ENCODE measurements around the gene AFAP1L1. TPM values are rescaled to one million over a fixed set of nuclear protein-coding genes. Genes with fewer than 3 reads are reported as not detected.

Gene AFAP1L1
- total and polyA plus RNA-seq, 10 of the 15 experiments (the other 5 are each of a cell fraction or from before 2014, with no cell fraction given), result 0.11 TPM; not detected in 9

GRCh38 chr5:149315753-149316152, 44.1 kb downstream of the AFAP1L1 start:
- Histone ChIP-seq H2AFZ (ENCODE audit: control insufficient read depth, low read depth, low read length) (no peak overlapping the region), H4K20me1 (ENCODE audit: control insufficient read depth, insufficient read depth) (no peaks in the 10 kb centered on the region), H3K9ac (ENCODE audit: control insufficient read depth, insufficient read depth, low read length) (no peak overlapping the region), H3K79me2 (ENCODE audit: control insufficient read depth, insufficient read depth, low read length) (no peaks in the 10 kb centered on the region), H3K9me3 (replicated peaks; ENCODE audit: control insufficient read depth, insufficient read depth, low read length) (no peaks in the 10 kb centered on the region), H3K27ac (ENCODE audit: control insufficient read depth, insufficient read depth) (no peak overlapping the region), H3K4me2 (ENCODE audit: control insufficient read depth, insufficient read depth) (no peak overlapping the region), H3K4me3 (no peak overlapping the region), H3K4me1 (ENCODE audit: control insufficient read depth, insufficient read depth, low read length) (no peaks in the 10 kb centered on the region), H3K27me3 (replicated peaks in 1 of 2; ENCODE audit: control insufficient read depth in 2 of 2, insufficient read depth in 2 of 2, low read length in 1 of 2) (no peaks in the 10 kb centered on the region; a peak in 1 of 4 replicates), H3K36me3 (ENCODE audit: control insufficient read depth in 2 of 2, insufficient read depth in 2 of 2, low read length in 1 of 2) (no peaks in the 10 kb centered on the region)
- intact Hi-C loops (cut with micrococcal nuclease; ENCODE audit: unreplicated experiment), result no loop called here
- ChIA-PET SMC1A (ENCODE audit: uncharacterized antibody, unreplicated experiment) (interaction anchor here (1.6 kb wide), 1 partner anchor 52 kb away, joined by 7 read pairs; no protein-coding TSS in a partner anchor), POLR2A (no interaction called here), RAD21 (ENCODE audit: unreplicated experiment) (interaction anchor here (1.6 to 2.0 kb wide), 2 partner anchors 52 to 56 kb away, joined by 5 to 8 read pairs; no protein-coding TSS in a partner anchor), CTCF (interaction anchor here (0.8 to 8.0 kb wide), 9 partner anchors 41 to 257 kb away, joined by 3 to 118 read pairs (median 4); no protein-coding TSS in a partner anchor)
- ATAC-seq (no peak), DNase-seq (ENCODE audit: low read depth, low spot score) (no peak), FAIRE-seq (no peak)
- TF ChIP-seq EGR1 (IDR thresholded peaks at IDR 0.05; ENCODE audit: borderline replicate concordance in 1 of 2, low read depth in 2 of 2, low read length in 2 of 2), result no peak
- no peak for TF ChIP-seq CEBPB (IDR thresholded peaks at IDR 0.05; ENCODE audit: borderline replicate concordance in 1 of 2, low read depth in 2 of 2, low read length in 2 of 2)
- no peak for TF ChIP-seq IRF4 (IDR thresholded peaks at IDR 0.05; ENCODE audit: low read depth, low read length)
- no peak for TF ChIP-seq YY1 (IDR thresholded peaks at IDR 0.05; ENCODE audit: low read depth, low read length)
- TF ChIP-seq ZNF217 (IDR thresholded peaks at IDR 0.05), result no peak
- no peak for TF ChIP-seq BMI1 (IDR thresholded peaks at IDR 0.05; ENCODE audit: borderline replicate concordance)
- no peak for TF ChIP-seq SRF (IDR thresholded peaks at IDR 0.05; ENCODE audit: low read depth in 2 of 2, low read length in 2 of 2)
- no peak for TF ChIP-seq ZSCAN29 (IDR thresholded peaks at IDR 0.05)
- TF ChIP-seq, protein P1, sequence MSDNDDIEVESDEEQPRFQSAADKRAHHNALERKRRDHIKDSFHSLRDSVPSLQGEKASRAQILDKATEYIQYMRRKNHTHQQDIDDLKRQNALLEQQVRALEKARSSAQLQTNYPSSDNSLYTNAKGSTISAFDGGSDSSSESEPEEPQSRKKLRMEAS (IDR thresholded peaks at IDR 0.05; ENCODE audit: low read depth, low read length), result no peak
- TF ChIP-seq CBFB (IDR thresholded peaks at IDR 0.05; ENCODE audit: low read depth), result no peak
- no peak for TF ChIP-seq MEF2B (IDR thresholded peaks at IDR 0.05; ENCODE audit: partially characterized antibody, poor library complexity, severe bottlenecking)
- TF ChIP-seq TAF1 (IDR thresholded peaks at IDR 0.05; ENCODE audit: borderline replicate concordance, low read depth, low read length), result no peak
- TF ChIP-seq WRNIP1 (IDR thresholded peaks at IDR 0.05; ENCODE audit: borderline replicate concordance, low read depth, low read length), result no peak
- TF ChIP-seq SUPT20H (IDR thresholded peaks at IDR 0.05; ENCODE audit: borderline replicate concordance, control insufficient read depth, low read depth, low read length), result no peak
- TF ChIP-seq, protein P2, sequence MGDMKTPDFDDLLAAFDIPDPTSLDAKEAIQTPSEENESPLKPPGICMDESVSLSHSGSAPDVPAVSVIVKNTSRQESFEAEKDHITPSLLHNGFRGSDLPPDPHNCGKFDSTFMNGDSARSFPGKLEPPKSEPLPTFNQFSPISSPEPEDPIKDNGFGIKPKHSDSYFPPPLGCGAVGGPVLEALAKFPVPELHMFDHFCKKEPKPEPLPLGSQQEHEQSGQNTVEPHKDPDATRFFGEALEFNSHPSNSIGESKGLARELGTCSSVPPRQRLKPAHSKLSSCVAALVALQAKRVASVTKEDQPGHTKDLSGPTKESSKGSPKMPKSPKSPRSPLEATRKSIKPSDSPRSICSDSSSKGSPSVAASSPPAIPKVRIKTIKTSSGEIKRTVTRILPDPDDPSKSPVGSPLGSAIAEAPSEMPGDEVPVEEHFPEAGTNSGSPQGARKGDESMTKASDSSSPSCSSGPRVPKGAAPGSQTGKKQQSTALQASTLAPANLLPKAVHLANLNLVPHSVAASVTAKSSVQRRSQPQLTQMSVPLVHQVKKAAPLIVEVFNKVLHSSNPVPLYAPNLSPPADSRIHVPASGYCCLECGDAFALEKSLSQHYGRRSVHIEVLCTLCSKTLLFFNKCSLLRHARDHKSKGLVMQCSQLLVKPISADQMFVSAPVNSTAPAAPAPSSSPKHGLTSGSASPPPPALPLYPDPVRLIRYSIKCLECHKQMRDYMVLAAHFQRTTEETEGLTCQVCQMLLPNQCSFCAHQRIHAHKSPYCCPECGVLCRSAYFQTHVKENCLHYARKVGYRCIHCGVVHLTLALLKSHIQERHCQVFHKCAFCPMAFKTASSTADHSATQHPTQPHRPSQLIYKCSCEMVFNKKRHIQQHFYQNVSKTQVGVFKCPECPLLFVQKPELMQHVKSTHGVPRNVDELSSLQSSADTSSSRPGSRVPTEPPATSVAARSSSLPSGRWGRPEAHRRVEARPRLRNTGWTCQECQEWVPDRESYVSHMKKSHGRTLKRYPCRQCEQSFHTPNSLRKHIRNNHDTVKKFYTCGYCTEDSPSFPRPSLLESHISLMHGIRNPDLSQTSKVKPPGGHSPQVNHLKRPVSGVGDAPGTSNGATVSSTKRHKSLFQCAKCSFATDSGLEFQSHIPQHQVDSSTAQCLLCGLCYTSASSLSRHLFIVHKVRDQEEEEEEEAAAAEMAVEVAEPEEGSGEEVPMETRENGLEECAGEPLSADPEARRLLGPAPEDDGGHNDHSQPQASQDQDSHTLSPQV (IDR thresholded peaks at IDR 0.05), result no peak
- TF ChIP-seq, protein P3, sequence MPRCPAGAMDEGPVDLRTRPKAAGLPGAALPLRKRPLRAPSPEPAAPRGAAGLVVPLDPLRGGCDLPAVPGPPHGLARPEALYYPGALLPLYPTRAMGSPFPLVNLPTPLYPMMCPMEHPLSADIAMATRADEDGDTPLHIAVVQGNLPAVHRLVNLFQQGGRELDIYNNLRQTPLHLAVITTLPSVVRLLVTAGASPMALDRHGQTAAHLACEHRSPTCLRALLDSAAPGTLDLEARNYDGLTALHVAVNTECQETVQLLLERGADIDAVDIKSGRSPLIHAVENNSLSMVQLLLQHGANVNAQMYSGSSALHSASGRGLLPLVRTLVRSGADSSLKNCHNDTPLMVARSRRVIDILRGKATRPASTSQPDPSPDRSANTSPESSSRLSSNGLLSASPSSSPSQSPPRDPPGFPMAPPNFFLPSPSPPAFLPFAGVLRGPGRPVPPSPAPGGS (IDR thresholded peaks at IDR 0.05; ENCODE audit: borderline replicate concordance, insufficient read depth, low read depth, low read length, poor library complexity, severe bottlenecking), result no peak
- BruUV-seq (replicated peaks), result no TSS peak
- in situ Hi-C loops (cut with MboI), result no loop called here
- WGBS (ENCODE audit: insufficient coverage, insufficient replicate concordance, low lambda C conversion rate, missing lambda C conversion rate), result 47% methylated on average over 6 of the region's 6 CpGs

All from GM12878 (cell line).